NCI-H1092 (cell line): ENCODE measurements around the gene ERFE.
"Not testable (repeated sequence)": the region's sequence is repeated elsewhere in the genome, so short reads cannot be mapped to it uniquely, and the experiment has no call there.

Source experiments
- DNase-seq: peaks from one replicate; lab custom pipeline; 2025; lab: John Stamatoyannopoulos, UW

ERFE gene

GRCh38 chr2:238168196-238169047 lies 9.7 kb downstream of the ERFE start:
- no peak for DNase-seq

GRCh38 chr2:238169048-238169707 lies 10.4 kb downstream of the ERFE start:
- DNase-seq = no peak

- no peak for DNase-seq
Observed at GRCh38 chr2:238169708-238170251, 11.0 kb downstream of the ERFE start.

- DNase-seq = no peak
Observed at GRCh38 chr2:238170386-238171071, 11.8 kb downstream of the ERFE start.

- not testable (repeated sequence) for DNase-seq
Observed at GRCh38 chr2:238171072-238171431, 12.3 kb downstream of the ERFE start.

- DNase-seq = no peak
Observed at GRCh38 chr2:238171575-238172187, 12.9 kb downstream of the ERFE start.

- no peak for DNase-seq
Observed at GRCh38 chr2:238172439-238172838, 13.7 kb downstream of the ERFE start.

- no peak for DNase-seq
Observed at GRCh38 chr2:238173692-238174091, 14.9 kb downstream of the ERFE start.

GRCh38 chr2:238174291-238174690 lies 15.5 kb downstream of the ERFE start:
- no peak for DNase-seq

- no peak for DNase-seq
Observed at GRCh38 chr2:238174701-238175100, 15.9 kb downstream of the ERFE start.

GRCh38 chr2:238176613-238177012 lies 17.8 kb downstream of the ERFE start:
- DNase-seq = no peak

- no peak for DNase-seq
Observed at GRCh38 chr2:238180554-238180953, 21.8 kb downstream of the ERFE start.

- DNase-seq = no peak
Observed at GRCh38 chr2:238182362-238182761, 23.6 kb downstream of the ERFE start.

- no peak for DNase-seq
Observed at GRCh38 chr2:238183821-238184220, 25.1 kb downstream of the ERFE start.

- no peak for DNase-seq
Observed at GRCh38 chr2:238187618-238188548, 29.1 kb downstream of the ERFE start.

GRCh38 chr2:238190445-238190844 lies 31.7 kb downstream of the ERFE start:
- DNase-seq = no peak

GRCh38 chr2:238202326-238203093 lies 43.7 kb downstream of the ERFE start:
- DNase-seq = no peak

GRCh38 chr2:238203094-238203972 lies 44.6 kb downstream of the ERFE start, which contains the start of gene ILKAP:
ILKAP (minus strand) TSS chr2:238203695; CDS start chr2:238203553, 142 bp downstream.
- DNase-seq = peak; percentile 72
